GM21737 (cell line): ENCODE data around the gene MYOZ2.

ENCODE experiments used
- ATAC-seq: cut with Tn5 transposase; IDR thresholded peaks from one replicate; pipeline ENCODE4 v1.9.1; 2021; ENCODE audit warnings: mild to moderate bottlenecking, moderate library complexity; ENCODE audit not compliant: unreplicated experiment

MYOZ2 gene

DNA sequence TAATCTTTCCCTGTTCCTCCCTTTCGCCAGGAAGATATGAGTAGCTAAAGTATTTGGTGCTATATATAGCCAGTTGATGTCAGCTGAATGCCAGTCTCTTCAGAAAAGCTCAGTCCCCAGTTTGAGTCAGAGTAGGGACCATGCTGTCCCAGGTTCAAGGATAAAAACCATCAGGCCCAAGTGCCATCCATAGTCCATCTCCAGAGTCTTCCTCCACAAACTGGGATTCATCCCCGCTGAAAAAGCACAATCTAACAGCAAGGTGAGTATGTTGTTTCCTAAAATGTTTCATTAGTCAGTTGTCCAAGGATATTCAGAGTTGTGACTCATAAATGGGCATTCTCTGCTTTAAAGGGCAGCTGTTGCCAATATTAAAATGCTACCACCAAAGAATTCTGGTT is at the start of gene MYOZ2:
Gene MYOZ2, plus strand, starts transcription at position 112 of the 401 bp plus-strand sequence. CDS start 694 bp downstream, outside the sequence.
- no peak for ATAC-seq

DNA sequence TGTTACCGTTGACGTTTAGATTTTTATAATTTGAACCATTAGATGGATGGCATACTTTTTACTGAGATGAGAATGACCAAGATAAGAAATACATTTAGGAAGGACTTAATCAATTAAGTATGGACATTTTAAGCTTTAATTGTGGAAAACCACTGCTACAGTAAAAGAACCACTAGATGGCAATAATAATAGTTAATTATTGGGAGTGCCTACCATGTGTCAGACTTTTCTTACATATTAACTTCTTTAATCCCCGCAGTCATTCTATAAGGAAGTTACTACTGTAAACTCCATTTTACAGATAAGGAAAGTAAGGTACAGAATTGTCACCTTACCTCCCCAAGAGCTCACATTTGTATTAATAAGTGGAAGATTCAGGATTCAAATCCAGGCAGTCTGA is 48.5 kb upstream of the MYOZ2 start:
- no peak for ATAC-seq

DNA sequence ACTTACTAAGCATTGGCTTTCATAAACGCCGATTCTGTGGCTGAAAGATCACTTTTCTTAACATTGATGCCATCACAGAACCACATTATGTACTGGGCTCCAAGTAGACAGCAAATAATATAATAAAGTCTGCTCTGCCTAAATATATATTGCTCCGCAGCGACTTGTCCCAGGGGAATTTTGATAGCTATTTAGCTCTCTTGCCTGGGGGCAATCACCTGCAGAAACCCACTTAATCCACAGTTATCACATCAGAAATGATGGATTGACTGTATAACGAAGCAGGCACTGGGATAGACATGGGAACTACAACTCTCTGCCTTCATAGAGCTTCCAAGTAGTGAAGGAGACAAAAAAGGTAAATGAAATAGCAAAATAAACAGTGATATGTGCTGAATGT is 48.0 kb upstream of the MYOZ2 start:
- no peak for ATAC-seq

DNA sequence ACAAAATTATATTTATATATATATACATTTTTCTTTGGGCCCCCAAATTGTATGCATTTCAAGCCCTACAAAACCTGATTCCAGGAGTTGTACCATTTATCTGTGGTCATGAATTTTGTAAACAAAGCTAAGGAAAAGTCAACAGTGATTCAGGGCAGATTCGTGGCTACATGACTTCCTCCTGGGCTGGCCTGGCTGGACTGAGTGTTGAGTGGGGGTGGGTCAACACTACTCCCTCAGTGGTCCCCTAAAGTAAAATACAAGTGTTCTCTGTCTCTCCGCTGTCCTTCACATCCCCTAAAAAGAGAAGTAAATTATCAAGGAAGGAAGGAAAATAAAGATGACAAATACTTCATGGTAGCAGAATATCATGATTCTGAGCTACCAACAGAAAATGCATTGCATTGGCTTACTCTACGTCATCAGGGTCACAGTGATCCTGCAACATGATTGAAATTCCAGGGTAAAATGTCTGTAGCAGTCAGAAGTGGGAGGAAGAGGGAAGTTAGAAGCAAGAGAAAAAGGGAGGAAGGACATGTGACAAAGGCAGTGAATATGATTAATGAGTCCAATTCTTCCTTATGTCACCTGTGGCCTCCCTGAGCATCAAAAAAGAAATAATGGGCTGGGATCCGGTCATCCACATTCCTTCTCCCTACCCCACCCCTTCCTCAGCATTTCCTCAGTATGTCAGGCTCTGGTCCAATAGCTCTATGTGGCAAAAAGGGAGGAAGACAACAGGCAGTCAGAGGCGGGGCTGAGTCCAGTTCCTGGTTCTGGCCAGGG is 42.4 kb upstream of the MYOZ2 start:
- no peak for ATAC-seq

DNA sequence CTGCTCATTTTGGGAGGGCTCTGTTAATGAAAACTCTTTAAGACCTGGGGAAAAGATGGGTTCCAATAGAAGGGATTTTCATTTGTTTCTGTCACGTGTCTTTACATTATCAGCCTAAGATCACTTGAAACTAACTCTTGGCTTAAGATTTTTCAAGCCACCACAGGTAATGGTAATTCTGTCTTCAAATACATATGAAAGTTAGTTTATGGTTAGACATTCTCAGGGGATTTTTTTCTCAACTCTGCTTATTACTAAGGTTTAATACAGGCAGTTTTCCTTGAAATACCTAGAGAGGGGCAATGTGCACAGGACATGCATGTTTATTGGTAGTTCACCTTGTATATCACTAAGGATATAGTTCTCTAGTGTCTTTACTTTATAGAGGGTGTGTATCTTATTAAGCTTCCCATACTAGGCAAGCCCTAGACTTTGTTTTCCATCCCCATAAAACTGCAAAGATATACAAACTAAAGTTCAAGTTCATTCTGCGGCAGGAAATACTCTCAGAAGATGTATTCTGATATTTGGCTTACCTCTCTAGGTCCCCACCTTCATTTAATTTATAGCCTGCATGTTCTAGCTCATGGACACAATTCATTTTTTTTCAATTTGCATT is 38.2 kb upstream of the MYOZ2 start:
- ATAC-seq: no peak

DNA sequence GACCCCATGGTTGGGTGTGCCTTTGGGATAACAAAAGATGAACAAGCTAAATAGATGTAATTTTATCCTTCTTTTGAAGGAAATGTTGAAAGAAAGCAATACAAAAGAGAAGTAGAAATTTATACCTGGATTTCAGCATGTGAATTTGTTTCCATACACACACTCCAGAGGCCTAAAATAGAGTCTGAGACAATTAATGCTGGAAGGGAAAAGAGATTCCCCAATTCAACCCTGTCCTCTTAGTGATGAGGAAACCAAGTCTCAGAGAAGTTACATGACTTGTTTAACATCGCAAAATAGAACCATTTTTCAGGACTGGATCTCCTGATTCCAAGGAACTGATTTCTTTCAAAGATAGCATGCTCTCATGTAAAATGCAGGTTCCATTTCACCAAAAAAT is 37.3 kb upstream of the MYOZ2 start:
- no peak for ATAC-seq

DNA sequence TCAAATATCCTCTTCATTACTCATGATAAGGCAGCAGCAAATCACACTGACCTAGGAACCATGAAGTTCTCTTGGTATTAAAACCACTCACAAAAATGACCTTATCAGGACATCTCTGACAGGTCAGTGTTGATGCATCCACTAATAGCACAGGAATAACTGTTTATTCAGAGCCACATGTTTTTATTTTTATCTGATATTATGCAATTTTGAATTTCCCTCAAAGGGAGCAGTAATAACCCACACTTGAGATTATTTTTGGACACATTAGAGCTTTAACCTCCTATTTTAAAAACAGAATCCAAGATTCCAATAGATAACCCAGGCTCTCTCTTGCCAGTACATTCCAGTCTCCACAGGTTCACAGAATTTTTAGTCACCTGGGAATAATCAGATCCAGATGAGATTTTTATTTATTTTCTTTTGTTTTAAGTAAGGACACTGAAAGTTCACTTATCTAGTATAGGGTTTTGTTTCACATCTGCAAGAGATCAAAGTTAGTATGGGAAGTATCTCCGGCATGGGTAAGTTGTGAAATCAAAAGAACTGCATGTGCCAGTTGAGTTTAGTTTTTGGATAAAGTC is 36.3 kb upstream of the MYOZ2 start:
- no peak for ATAC-seq

DNA sequence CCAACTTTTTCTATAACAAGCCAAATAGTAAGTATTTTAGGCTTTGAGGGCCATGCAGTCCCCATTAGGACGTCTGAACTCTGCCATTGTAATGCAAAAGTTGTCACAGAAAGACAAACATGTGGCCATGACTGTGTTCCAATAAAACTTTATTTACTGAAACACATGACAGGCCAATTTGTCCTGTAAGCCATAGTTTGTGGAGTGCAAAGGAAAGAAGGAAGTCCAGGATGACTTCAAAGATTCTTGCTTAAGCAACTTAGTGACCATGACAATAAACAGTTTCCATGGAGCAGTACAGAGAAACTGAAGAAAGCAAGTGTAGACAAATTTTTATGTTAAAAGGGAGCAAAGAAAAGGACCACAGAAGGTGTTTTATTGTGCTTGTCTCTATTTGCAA is 35.0 kb upstream of the MYOZ2 start:
- no peak for ATAC-seq

DNA sequence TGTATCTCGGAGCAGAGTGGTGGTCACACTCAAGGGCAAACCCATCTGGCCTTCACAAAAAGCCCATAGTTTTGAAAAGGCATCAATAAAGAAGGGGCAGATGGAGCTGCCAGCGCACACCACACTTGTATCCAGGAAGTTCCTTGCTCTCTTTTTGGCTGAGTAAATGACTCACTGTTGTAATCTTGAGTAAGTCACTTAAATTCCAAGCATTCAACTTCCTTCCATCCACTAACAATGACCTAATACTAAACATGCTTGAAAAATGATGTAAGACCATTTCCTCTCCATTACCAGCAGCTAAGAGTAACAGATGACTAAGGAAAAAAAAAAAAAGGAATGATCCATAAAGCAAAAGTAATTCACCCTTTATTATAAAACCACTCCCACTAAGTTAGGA is 32.4 kb upstream of the MYOZ2 start:
- ATAC-seq: no peak

DNA sequence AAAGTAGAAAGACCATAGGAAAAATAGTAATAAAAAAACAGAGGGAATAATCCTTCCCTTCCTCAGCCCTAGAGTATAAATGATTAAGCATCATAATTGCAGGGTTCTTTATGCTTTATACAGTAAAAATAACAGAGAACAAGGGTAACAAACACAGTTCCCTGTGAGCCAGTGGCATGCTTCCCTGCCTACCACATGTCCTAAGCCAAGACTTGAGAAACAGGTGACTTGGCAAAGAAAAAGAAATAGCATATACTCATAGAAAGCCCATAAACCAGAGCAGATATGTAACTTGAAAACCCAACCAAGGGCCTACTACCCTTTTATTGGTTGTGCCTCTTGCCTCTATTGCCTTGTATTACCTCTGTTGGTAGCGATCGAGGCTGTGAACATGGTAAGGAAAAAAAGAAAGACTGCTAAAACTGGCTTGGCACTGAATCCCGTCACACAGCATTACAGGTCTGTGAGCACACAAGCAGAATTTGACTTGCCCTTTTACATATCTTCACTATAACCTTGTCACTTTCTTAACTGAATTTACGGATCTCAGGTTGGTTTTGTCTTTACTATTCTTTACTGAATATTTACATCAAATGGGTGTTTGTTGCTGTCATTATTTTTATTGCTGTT is 30.9 kb upstream of the MYOZ2 start:
- ATAC-seq: no peak

DNA sequence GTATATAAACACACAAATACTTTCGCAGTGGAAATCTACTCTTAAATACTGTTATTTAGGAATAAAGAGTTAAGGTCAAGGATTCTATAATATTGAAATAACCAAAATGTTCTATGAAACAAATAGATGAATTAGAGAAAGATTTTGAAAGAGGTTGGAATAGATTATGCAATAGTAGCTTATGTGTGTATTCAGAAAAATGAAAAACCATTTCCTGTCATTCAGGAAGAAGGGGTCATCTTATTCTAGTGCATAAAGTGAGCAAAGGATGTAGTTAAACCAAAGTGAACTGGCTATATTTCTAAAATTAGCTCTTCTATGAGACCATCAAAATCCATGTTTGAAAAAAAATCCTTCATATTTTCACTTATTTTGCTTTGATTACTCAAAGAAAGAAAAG is 30.0 kb upstream of the MYOZ2 start:
- ATAC-seq: no peak

DNA sequence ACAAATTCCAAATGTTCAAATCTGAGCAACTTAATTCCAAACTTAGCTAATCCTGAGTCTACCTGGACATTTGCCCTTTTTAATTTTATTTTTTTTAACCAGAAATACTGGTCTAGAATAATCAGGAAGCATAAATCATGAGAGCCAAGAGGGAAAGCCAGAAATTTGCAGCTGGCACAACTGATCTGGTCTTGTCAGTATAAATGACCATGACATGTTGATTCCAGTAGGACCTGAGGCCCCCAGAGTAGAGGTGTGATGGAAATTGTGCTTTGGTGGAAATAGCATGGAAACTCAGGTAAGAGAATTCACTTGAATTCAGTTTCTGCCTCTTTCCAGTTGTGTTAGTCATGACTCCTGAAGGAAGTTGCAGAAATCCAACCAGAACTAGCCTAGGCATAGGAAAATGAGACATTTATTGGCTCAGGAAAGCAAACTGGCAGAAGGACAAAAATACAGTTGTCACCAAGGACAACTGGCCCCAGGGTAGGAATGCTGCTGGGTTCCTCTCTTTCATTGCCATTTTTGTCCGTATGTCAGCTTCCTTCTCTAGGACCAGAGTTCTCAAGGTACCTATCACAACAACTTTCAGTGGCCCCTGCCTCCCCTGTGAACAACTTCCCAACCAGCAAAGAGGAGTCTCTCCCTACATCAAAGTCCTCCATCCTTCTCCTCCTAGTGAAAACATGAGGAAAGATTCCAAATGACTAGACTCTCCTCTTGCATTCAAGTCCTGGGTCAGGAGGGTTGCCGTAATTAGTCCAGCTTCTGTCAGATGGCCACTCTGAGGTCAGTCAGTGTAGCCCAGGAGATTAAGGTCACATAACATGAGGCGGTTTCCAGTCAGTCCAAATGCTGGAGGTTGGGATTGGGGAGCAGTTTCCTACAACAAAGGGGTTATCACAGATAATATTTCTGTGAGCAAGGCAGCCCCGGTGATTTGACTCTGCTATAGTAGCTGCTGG is 29.3 kb upstream of the MYOZ2 start:
- no peak for ATAC-seq

DNA sequence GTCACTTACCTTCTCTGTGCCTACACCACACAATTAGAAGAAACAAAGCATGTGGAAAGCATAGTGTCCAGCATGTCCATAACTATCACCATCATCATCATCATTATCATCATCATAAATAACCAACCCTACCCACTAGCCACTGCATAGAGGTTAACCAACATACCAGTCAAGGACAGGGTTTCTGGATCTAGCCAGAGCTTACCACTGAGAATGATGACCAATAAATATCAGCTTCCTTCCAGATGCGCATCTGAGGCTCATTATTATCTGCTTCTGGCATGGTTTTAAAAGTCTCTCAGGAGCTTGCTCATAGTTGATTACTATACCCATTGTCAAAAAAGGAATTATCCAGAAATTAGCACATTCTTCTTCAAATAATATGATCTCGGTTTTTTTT is 25.5 kb upstream of the MYOZ2 start:
- ATAC-seq: no peak

DNA sequence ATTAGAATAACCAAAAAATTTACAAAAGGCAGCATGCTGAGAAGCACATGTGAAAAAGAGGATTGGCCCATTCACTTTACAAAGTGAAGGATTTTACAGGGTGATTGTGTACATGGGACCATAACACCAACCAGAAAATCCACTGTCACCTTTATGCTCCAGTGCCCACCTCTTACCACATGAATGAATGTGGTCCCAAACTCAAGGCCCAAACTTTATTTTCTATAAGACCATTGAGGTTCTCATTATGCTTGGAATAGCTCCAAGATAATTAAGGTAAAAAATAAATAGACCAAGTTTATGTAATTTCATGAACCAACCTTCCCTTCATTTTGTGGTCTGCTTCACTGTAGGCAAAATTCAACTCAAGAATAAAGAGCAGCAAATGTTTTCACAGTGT is 24.3 kb upstream of the MYOZ2 start:
- ATAC-seq: no peak

DNA sequence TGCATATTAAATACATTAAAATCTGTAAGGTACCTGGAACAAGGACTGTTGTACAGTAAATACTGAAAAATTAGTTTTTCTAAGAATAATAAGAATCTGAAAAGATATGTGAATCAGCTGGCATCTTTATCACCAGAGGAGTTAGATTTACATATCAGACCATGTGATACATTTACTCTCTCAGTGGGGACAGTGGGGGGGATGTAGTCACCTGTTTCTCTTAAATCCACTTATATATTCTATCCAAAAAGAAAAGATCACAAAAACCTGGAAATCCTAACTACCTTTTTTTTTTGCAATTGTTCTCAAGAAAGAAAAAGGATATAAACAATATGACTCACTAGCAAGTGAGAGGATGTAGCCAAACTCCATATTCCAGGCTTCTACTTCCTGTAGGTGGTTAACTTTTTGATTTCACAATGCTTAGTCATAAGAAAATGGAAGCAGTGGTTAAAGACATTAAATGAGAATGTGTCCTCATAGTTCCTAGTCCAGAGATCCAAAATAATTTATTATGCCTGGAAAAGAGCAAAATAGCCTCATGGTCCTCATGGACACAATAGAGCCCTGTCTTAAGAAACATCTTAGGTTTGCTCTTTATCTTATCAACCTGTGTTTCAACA is 22.5 kb upstream of the MYOZ2 start:
- ATAC-seq: no peak

DNA sequence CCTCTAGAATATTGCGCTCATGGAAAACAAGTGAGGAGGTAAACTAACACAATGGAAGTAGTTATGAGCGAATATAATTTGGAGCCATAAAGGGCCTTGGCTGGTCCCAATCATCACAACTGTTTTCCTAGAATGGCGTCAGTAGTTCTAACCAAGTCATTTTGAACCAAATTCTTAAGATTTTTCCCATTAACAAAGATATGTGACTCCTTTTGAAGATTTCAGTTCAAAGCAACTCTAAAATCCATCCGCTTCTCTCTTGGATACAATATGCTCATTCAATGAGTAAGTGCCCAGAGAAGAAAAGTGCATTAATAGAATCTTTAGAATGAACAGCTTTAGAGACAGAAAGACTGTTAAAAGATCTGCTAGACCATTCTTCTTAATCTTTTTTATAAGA is 19.6 kb upstream of the MYOZ2 start:
- no peak for ATAC-seq

DNA sequence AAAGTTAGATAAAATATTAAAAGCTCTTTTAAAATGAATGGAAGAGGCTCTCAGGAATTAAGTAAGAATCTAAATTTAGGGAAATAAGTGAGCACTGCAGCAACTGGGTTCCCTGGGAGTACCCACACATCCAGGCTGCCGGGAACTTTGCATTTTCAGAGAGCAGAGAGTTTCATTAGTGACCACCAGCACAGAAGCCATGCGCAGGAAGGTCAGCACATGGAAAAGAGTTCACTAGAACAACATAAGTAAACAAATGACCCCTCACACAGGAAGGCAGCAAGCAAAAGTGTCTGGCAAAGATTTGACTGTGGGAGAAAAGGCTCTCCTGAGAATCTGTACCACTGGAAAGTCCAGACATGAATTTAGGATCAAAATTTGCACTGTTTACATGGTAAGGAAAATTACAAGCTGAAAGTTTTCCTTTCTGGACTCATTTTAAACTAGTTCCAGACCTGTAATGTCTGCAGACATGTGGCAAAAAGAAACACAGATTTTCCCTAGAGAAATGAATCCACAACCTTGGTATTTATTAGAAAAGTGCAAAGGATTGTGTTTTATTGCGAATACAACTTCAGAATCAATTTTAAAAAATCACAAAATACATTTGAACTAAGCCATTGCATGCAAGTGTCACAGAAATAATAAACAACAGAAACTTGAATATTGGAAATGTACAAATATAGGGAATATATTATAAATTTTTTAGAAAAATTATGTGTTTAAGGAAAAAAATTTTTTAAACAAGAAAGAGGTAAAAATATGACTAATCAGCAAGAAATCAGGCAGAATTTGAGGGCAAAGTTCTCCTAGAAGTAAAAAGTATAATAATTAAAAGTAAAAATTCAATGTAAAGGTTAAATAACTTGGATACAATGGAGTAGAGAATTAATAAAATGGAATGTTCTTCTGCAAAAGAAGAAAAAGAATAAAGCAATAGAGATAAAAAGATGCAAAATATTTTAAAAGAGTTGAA is 18.4 kb upstream of the MYOZ2 start:
- no peak for ATAC-seq

DNA sequence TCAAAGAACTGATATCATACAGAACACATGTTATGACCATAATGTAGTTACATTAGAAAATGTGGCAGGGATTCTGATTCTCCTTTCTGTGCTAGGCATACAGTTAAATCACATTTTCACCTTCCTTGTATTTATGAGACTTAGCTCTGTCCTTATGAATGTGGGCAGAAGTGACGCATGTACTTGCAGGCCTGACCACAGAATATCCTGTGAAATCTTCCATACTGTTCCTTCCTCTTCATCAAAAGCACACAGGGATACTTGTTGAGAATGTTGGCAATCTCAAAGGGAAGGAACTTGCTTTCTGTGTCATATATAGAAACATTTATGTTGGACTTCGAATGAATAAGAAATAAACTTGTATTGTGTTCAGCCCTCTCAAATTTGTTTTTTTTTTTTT is 17.2 kb upstream of the MYOZ2 start:
- no peak for ATAC-seq

DNA sequence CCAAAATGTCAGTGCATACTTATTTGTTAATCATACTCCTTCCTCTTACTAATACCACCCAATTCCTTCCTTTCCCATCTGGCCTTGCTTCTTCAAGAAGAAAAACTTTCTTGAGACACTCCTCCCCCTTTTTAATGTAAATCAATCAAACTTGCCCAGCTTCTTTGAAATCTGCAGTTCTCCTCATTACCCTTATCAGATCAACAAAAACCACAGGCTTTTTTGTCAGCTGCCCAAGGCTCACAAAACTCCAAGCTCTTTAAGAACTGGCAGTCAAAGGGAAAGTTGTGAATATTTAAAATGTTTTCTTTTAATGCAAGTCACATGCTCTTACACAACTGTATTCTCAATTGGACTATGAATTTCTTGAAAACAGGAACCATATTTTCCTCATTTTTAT is 11.3 kb upstream of the MYOZ2 start:
- ATAC-seq: no peak
